Fibroblast of lung (primary cell): Measurements from ENCODE around the gene SLC26A6. TPM values are rescaled to one million over a fixed set of nuclear protein-coding genes. Genes with fewer than 3 reads are reported as not detected.

Experiments used
- DNase-seq, 2 donors: peaks; one replicate each; pipeline versions ENCODE4 v3.0.0 to v3.0.0-alpha.2; 2010; ENCODE audit warnings: low read depth in 2 of 2
- H2AFZ ChIP-seq: 2 replicates; pipeline ENCODE4 v1.5.1; 2012; ENCODE audit warnings: low read length, control low read depth, inconsistent platforms
- H3K27ac ChIP-seq: 2 replicates; pipeline ENCODE4 v1.5.1; 2011; ENCODE audit warnings: low read length, control low read depth; ENCODE audit not compliant: insufficient read depth
- H3K27me3 ChIP-seq: 2 replicates; pipeline ENCODE4 v1.5.1; 2011; ENCODE audit warnings: mild to moderate bottlenecking, low read length; ENCODE audit not compliant: control insufficient read depth, insufficient read depth
- H3K36me3 ChIP-seq: 2 replicates; pipeline ENCODE4 v1.5.1; 2011; ENCODE audit warnings: low read length; ENCODE audit not compliant: control insufficient read depth, insufficient read depth
- H3K4me1 ChIP-seq: 2 replicates; pipeline ENCODE4 v1.5.1; 2011; ENCODE audit warnings: low read length; ENCODE audit not compliant: control insufficient read depth, insufficient read depth; ENCODE audit errors: extremely low read depth
- H3K4me2 ChIP-seq: 2 replicates; pipeline ENCODE4 v1.5.1; 2011; ENCODE audit warnings: low read length, control low read depth; ENCODE audit not compliant: insufficient read depth; ENCODE audit errors: extremely low read depth
- H3K4me3 ChIP-seq, 4 experiments: fragments of 200-600 bp in 1 of 4; sonication (generic) in 1 of 4; replicated peaks in 1 of 4; 2 replicates each; pipeline ENCODE4 v1.5.1; 2011 to 2016; ENCODE audit warnings: low read length in 4 of 4, low read depth in 3 of 4, mild to moderate bottlenecking in 3 of 4, control low read depth in 2 of 4, inconsistent platforms in 1 of 4, mixed read lengths in 1 of 4; ENCODE audit not compliant: insufficient read depth in 1 of 4; ENCODE audit errors: control extremely low read depth in 1 of 4
- H3K79me2 ChIP-seq: 2 replicates; pipeline ENCODE4 v1.5.1; 2012; ENCODE audit warnings: mild to moderate bottlenecking, low read length, inconsistent platforms; ENCODE audit not compliant: control insufficient read depth, insufficient read depth
- H3K9ac ChIP-seq: 2 replicates; pipeline ENCODE4 v1.5.1; 2011; ENCODE audit warnings: mild to moderate bottlenecking, low read length, control low read depth; ENCODE audit not compliant: insufficient read depth
- H3K9me3 ChIP-seq: 2 replicates; pipeline ENCODE4 v1.5.1; 2012; ENCODE audit warnings: low read depth, low read length; ENCODE audit not compliant: control insufficient read depth, insufficient read depth
- H4K20me1 ChIP-seq: 2 replicates; pipeline ENCODE4 v1.5.1; 2011; ENCODE audit warnings: low read length; ENCODE audit not compliant: control insufficient read depth, insufficient read depth; ENCODE audit errors: extremely low read depth
- EZH2 ChIP-seq: IDR thresholded peaks from 2 replicates; pipeline ENCODE4 v1.5.1; 2012; ENCODE audit warnings: low read length, control low read depth, mild to moderate bottlenecking; ENCODE audit errors: missing control alignments
- polyA plus RNA-seq, 2 donors: library from polyadenylated mRNA; depleted of rRNA in 1 of 2; stranded (reverse) in 1 of 2; unstranded in 1 of 2; fragments of >200 nt; gene quantifications; 2 replicates each; pipeline ENCODE4 v1.2.1, GENCODE V29; 2011 to 2012; ENCODE audit warnings: missing spikeins in 1 of 2
- total RNA-seq: library from RNA; depleted of rRNA; stranded (reverse); fragments of >200 nt; gene quantifications from 2 replicates; pipeline ENCODE4 v1.2.1, GENCODE V29; 2014
- TF ChIP-seq, protein P1 (sequence below), 2 donors: IDR thresholded peaks in 1 of 2; conservative IDR thresholded peaks in 1 of 2; 1 replicate in 1 of 2; 2 replicates in 1 of 2; pipeline ENCODE4 v1.5.1; 2011 to 2012; ENCODE audit warnings: low read length in 2 of 2, control low read depth in 1 of 2, inconsistent platforms in 1 of 2, low read depth in 1 of 2, mild to moderate bottlenecking in 1 of 2

Gene SLC26A6
- total and polyA plus RNA-seq, 2 donors (not counting 1 experiment from before 2014, with no cell fraction given) = 20.9 to 36.3 TPM

DNA sequence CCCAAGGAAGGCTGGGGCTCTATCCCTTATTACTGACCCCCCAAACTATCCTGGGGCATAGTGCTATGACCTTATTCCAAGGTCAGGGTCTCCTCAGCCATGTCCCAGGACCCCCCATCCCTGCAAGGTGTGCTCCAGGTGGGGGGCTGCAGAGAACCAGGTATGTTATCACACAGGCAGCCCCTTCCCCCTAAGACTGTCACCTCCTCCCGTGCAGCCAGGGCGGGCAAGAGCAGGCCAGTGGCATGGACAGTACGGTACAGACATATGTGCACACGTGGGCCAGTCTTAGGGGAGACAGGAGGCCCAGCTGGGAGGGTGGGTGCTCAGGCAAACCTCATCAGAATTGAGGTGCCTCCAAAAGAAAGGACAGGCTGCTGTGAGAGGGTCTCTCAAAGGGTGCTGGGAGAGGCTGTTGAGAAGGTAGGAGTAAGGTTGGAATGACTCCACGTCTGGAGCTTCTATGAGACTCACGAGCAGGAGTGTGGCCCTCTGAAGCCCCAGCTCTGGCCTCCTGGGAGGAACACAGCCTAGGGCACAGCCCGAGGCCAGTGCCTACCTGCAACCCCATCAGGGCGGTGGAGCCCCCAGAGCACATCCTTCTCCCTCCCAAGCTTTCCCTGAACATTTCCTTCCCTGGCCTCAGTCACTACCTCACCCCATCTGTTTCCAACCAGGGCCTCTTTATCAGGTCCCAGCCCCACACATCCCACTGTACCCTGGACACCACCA is 38.4 kb downstream of the SLC26A6 start:
- no peak for DNase-seq
- Histone ChIP-seq H4K20me1 (no peaks in the 10 kb centered on the region), H3K4me2 (no peak overlapping the region), H3K9ac (no peak overlapping the region), H3K79me2 (no peaks in the 10 kb centered on the region), H3K9me3 (no peaks in the 10 kb centered on the region), H3K4me3 (no peak overlapping the region), H3K36me3 (peaks cover 25% of the 10 kb centered on the region), H3K4me1 (peaks cover 47% of the 10 kb centered on the region), H3K27me3 (no peaks in the 10 kb centered on the region), H3K27ac (peak overlapping the region; percentile 95), H2AFZ (no peak overlapping the region)
- no peak for TF ChIP-seq EZH2
- TF ChIP-seq, protein P1, sequence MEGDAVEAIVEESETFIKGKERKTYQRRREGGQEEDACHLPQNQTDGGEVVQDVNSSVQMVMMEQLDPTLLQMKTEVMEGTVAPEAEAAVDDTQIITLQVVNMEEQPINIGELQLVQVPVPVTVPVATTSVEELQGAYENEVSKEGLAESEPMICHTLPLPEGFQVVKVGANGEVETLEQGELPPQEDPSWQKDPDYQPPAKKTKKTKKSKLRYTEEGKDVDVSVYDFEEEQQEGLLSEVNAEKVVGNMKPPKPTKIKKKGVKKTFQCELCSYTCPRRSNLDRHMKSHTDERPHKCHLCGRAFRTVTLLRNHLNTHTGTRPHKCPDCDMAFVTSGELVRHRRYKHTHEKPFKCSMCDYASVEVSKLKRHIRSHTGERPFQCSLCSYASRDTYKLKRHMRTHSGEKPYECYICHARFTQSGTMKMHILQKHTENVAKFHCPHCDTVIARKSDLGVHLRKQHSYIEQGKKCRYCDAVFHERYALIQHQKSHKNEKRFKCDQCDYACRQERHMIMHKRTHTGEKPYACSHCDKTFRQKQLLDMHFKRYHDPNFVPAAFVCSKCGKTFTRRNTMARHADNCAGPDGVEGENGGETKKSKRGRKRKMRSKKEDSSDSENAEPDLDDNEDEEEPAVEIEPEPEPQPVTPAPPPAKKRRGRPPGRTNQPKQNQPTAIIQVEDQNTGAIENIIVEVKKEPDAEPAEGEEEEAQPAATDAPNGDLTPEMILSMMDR (conservative IDR thresholded peaks at IDR 0.05 in 1 of 2, IDR thresholded peaks at IDR 0.05 in 1 of 2; ENCODE audit: low read depth in 1 of 2, low read length in 2 of 2) = no peak

DNA sequence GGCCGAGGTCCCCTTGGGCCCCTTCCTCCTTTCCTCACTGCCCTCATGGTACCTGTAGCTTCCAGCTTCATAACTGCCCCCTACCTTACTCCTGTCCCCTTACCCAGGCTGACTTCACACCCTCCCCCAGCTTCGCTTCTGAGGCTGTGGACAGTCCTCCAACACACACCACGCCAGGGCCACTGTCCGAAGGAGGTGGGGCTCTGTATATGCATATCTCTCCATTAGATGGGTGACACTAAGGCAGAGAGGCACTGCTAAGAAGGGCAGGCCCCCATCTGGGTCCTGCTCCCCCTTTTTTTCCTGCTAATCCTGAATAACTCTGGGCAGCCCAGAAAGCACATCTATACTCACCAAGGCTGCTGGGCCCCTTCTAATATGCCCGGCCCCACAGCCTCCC is 39.1 kb downstream of the SLC26A6 start:
- Histone ChIP-seq H3K79me2 (no peaks in the 10 kb centered on the region), H3K9ac (no peak overlapping the region), H3K4me2 (no peak overlapping the region), H3K4me1 (peaks cover 47% of the 10 kb centered on the region), H3K9me3 (no peaks in the 10 kb centered on the region), H3K4me3 (no peak overlapping the region), H2AFZ (no peak overlapping the region), H4K20me1 (no peaks in the 10 kb centered on the region), H3K27me3 (no peaks in the 10 kb centered on the region), H3K36me3 (peaks cover 22% of the 10 kb centered on the region), H3K27ac (peak overlapping the region; percentile 74)
- no peak for TF ChIP-seq EZH2
- TF ChIP-seq, protein P1 (conservative IDR thresholded peaks at IDR 0.05 in 1 of 2, IDR thresholded peaks at IDR 0.05 in 1 of 2; ENCODE audit: low read depth in 1 of 2, low read length in 2 of 2) = no peak
- DNase-seq = no peak

DNA sequence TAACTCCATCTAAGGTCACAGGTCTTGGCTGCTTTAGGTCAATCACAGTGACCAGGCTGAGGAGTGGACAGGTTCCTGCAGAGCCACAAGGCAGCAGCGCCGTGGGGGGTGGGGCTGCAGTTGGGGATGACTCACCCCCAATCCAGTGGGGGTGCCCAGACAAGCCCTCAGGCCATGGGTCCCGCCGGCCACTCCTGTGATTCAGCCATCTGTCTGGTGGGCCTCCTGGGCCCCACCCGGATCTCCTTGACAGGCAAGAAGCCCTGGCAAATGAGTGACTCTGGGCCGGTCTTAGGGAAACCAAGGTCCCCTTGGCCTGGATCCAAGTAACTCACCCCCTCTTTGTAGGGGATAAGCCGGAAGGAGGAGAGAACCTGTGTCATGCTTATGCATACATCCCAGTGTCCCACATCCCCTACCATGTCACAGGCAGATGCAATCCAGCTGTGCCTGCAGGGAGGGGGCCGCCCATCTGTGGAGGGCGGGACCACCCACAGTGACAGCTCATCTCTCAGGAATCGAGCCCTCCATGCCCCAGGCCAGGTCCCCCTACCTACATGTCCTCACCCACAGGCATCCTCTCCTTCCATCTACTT is 39.6 kb downstream of the SLC26A6 start:
- H3K9ac ChIP-seq = no peak overlapping the region

More for the DNA sequence above, 39.6 kb downstream of the SLC26A6 start:
- Histone ChIP-seq H3K4me2 (peak overlapping the region; percentile 54), H3K36me3 (peaks cover 18% of the 10 kb centered on the region), H3K27ac (peak overlapping the region; percentile 74), H2AFZ (no peak overlapping the region), H3K4me1 (peaks cover 47% of the 10 kb centered on the region), H3K79me2 (no peaks in the 10 kb centered on the region), H3K4me3 (peak overlapping the region in 2 of 4 experiments; percentile 11 to 62), H3K27me3 (no peaks in the 10 kb centered on the region), H4K20me1 (no peaks in the 10 kb centered on the region), H3K9me3 (no peaks in the 10 kb centered on the region)
- no peak for TF ChIP-seq EZH2
- TF ChIP-seq, protein P1 (conservative IDR thresholded peaks at IDR 0.05 in 1 of 2, IDR thresholded peaks at IDR 0.05 in 1 of 2; ENCODE audit: low read depth in 1 of 2, low read length in 2 of 2) = no peak
- peak; percentile 84 to 89 for DNase-seq
